Measurements from ENCODE around the gene GHR.

The GHR gene

GRCh38 chr5:42547894-42548293 lies 124.7 kb downstream of the GHR start:
- H3K27me3 ChIP-seq (replicated peaks) = no peaks in the 10 kb centered on the region
- no peak overlapping the region for H3K27ac ChIP-seq
- no peak for DNase-seq
- no peak for TF ChIP-seq CTCF (IDR thresholded peaks at IDR 0.05; ENCODE audit: low read depth, low read length, missing control alignments)
- no peak overlapping the region for H3K4me3 ChIP-seq (ENCODE audit: low read depth, low read length)
- in situ Hi-C loops (cut with HindIII; ENCODE audit: low pct_ligation_motif_present, low sequenced_read_pairs) = no loop called here
- no peaks in the 10 kb centered on the region for H3K36me3 ChIP-seq (replicated peaks)

GRCh38 chr5:42552597-42552996 lies 129.4 kb downstream of the GHR start:
- no peak overlapping the region for H3K4me3 ChIP-seq (ENCODE audit: low read depth, low read length)
- no peak for DNase-seq
- H3K27me3 ChIP-seq (replicated peaks) = no peaks in the 10 kb centered on the region
- no peaks in the 10 kb centered on the region for H3K36me3 ChIP-seq (replicated peaks)
- no peak for TF ChIP-seq CTCF (IDR thresholded peaks at IDR 0.05; ENCODE audit: low read depth, low read length, missing control alignments)
- H3K27ac ChIP-seq = no peak overlapping the region
- in situ Hi-C loops (cut with HindIII; ENCODE audit: low pct_ligation_motif_present, low sequenced_read_pairs) = no loop called here

GRCh38 chr5:42553461-42553860 lies 130.2 kb downstream of the GHR start:
- no peak overlapping the region for H3K4me3 ChIP-seq (ENCODE audit: low read depth, low read length)
- no peak overlapping the region for H3K27ac ChIP-seq
- no peaks in the 10 kb centered on the region for H3K36me3 ChIP-seq (replicated peaks)
- no peak for DNase-seq
- in situ Hi-C loops (cut with HindIII; ENCODE audit: low pct_ligation_motif_present, low sequenced_read_pairs) = no loop called here
- TF ChIP-seq CTCF (IDR thresholded peaks at IDR 0.05; ENCODE audit: low read depth, low read length, missing control alignments) = no peak
- no peaks in the 10 kb centered on the region for H3K27me3 ChIP-seq (replicated peaks)

- H3K27me3 ChIP-seq (replicated peaks) = no peaks in the 10 kb centered on the region
- H3K36me3 ChIP-seq (replicated peaks) = no peaks in the 10 kb centered on the region
- no peak for TF ChIP-seq CTCF (IDR thresholded peaks at IDR 0.05; ENCODE audit: low read depth, low read length, missing control alignments)
- H3K27ac ChIP-seq = no peak overlapping the region
- in situ Hi-C loops (cut with HindIII; ENCODE audit: low pct_ligation_motif_present, low sequenced_read_pairs) = no loop called here
- no peak overlapping the region for H3K4me3 ChIP-seq (ENCODE audit: low read depth, low read length)
- no peak for DNase-seq
These were observed 131.8 kb downstream of the GHR start for GRCh38 chr5:42555010-42555409.

- Histone ChIP-seq H3K36me3 (replicated peaks) (no peaks in the 10 kb centered on the region), H3K4me3 (ENCODE audit: low read depth, low read length) (no peak overlapping the region), H3K27me3 (replicated peaks) (no peaks in the 10 kb centered on the region), H3K27ac (no peak overlapping the region)
- no peak for DNase-seq
- no peak for TF ChIP-seq CTCF (IDR thresholded peaks at IDR 0.05; ENCODE audit: low read depth, low read length, missing control alignments)
- in situ Hi-C loops (cut with HindIII; ENCODE audit: low pct_ligation_motif_present, low sequenced_read_pairs) = no loop called here
These were observed 132.6 kb downstream of the GHR start for GRCh38 chr5:42555797-42556196.

- Histone ChIP-seq H3K27me3 (replicated peaks) (no peaks in the 10 kb centered on the region), H3K27ac (no peak overlapping the region), H3K36me3 (replicated peaks) (no peaks in the 10 kb centered on the region), H3K4me3 (ENCODE audit: low read depth, low read length) (no peak overlapping the region)
- DNase-seq = no peak
- in situ Hi-C loops (cut with HindIII; ENCODE audit: low pct_ligation_motif_present, low sequenced_read_pairs) = no loop called here
- TF ChIP-seq CTCF (IDR thresholded peaks at IDR 0.05; ENCODE audit: low read depth, low read length, missing control alignments) = no peak
These were observed 134.4 kb downstream of the GHR start for GRCh38 chr5:42557689-42558088.
